ENCODE results near the gene BCL2L12.
A peak's percentile ranks its signal among the peaks of the same experiment; 100 is the strongest.

Gene BCL2L12

GRCh38 chr19:49690079-49690655 is 24.4 kb downstream of the BCL2L12 start:
- H3K4me3 ChIP-seq (ENCODE audit: low read depth, low read length): peak overlapping the region; percentile 56
- no peak for DNase-seq (ENCODE audit: low read depth)
- no peak for TF ChIP-seq CTCF (IDR thresholded peaks at IDR 0.05; ENCODE audit: control insufficient read depth, extremely low read depth, insufficient read depth)

DNA sequence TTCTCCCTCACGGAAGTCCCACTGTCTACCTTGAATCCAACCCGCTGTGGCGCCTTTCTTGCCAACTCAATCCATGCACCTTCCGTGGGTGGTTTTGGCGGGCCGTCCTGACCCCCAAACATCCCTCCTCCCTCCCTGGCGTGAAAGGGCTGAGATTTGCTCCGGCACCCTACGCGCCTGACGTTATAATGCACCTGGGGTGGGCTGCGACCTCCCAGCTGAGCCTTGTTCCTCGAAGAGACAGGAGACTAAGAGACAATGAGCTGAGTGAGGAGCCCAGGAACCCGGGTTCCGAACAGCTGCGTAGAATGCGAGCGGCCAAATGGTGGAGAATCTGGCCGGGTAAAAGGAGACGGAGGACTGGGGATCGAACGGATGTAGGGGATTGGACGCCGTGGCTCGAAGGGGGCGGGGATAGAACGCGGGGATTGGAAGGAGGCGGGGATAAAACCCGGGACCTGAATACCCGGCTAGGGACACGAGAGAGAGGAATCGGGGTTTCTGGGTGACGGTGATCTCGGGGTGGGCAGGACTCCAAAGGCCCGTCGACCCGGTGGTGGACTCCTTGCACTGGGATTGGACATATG is 25.0 kb downstream of the BCL2L12 start, which contains the start of gene CPT1C:
CPT1C (plus strand) TSS at position 461 of the 587 bp plus-strand sequence. CDS start 1,137 bp downstream, outside the sequence.
- peak within 1 kb of the TSS; percentile 56 for H3K4me3 ChIP-seq (ENCODE audit: low read depth, low read length)
- TF ChIP-seq CTCF (IDR thresholded peaks at IDR 0.05; ENCODE audit: control insufficient read depth, extremely low read depth, insufficient read depth): no peak
- no peak for DNase-seq (ENCODE audit: low read depth)

- no peak for DNase-seq (ENCODE audit: low read depth)
- peak overlapping the region; percentile 56 for H3K4me3 ChIP-seq (ENCODE audit: low read depth, low read length)
These were observed 25.8 kb downstream of the BCL2L12 start for GRCh38 chr19:49691243-49692146.

DNA sequence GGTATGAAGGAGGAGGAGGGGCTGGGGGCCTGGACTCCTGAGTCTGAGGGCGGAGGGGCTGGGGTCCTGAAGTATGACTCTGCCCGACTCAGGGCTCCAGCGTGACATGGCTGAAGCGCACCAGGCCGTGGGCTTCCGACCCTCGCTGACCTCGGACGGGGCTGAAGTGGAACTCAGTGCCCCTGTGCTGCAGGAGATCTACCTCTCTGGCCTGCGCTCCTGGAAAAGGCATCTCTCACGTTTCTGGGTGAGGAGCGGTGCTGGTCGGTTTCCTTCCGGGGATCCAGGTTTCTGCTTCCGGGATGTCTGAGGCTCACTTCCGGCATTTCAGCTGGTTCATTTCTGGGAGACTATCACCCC is 26.4 kb downstream of the BCL2L12 start:
- no peak for DNase-seq (ENCODE audit: low read depth)
- TF ChIP-seq CTCF (IDR thresholded peaks at IDR 0.05; ENCODE audit: control insufficient read depth, extremely low read depth, insufficient read depth): no peak
- H3K4me3 ChIP-seq (ENCODE audit: low read depth, low read length): no peak overlapping the region

More at GRCh38 chr19:49691243-49692146, 25.8 kb downstream of the BCL2L12 start:
- no peak for TF ChIP-seq CTCF (IDR thresholded peaks at IDR 0.05; ENCODE audit: control insufficient read depth, extremely low read depth, insufficient read depth)

- no peak for TF ChIP-seq CTCF (IDR thresholded peaks at IDR 0.05; ENCODE audit: control insufficient read depth, extremely low read depth, insufficient read depth)
- DNase-seq (ENCODE audit: low read depth): no peak
- H3K4me3 ChIP-seq (ENCODE audit: low read depth, low read length): no peak overlapping the region
These were observed 30.4 kb downstream of the BCL2L12 start for GRCh38 chr19:49696115-49696514.

- H3K4me3 ChIP-seq (ENCODE audit: low read depth, low read length): no peak overlapping the region
- no peak for TF ChIP-seq CTCF (IDR thresholded peaks at IDR 0.05; ENCODE audit: control insufficient read depth, extremely low read depth, insufficient read depth)
- no peak for DNase-seq (ENCODE audit: low read depth)
These were observed 31.1 kb downstream of the BCL2L12 start for GRCh38 chr19:49696865-49697264.
